HFF-Myc (cell line): Measurements from ENCODE around the gene CDK5RAP2.
A peak's percentile ranks its signal among the peaks of the same experiment; 100 is the strongest.

Source experiments
- DNase-seq: peaks from one replicate; pipeline ENCODE4 v3.0.0-alpha.2; 2011; ENCODE audit warnings: low read depth; ENCODE audit errors: extremely low read depth
- H3K4me3 ChIP-seq: replicated peaks from 2 replicates; pipeline ENCODE4 v1.5.1; 2011; ENCODE audit warnings: low read depth, mild to moderate bottlenecking, control low read depth, low read length
- TF ChIP-seq, protein P1 (sequence below): IDR thresholded peaks from 2 replicates; pipeline ENCODE4 v1.5.1; 2012; ENCODE audit warnings: mild to moderate bottlenecking, low read depth, low read length, control low read depth; ENCODE audit errors: missing control alignments

Gene CDK5RAP2

DNA sequence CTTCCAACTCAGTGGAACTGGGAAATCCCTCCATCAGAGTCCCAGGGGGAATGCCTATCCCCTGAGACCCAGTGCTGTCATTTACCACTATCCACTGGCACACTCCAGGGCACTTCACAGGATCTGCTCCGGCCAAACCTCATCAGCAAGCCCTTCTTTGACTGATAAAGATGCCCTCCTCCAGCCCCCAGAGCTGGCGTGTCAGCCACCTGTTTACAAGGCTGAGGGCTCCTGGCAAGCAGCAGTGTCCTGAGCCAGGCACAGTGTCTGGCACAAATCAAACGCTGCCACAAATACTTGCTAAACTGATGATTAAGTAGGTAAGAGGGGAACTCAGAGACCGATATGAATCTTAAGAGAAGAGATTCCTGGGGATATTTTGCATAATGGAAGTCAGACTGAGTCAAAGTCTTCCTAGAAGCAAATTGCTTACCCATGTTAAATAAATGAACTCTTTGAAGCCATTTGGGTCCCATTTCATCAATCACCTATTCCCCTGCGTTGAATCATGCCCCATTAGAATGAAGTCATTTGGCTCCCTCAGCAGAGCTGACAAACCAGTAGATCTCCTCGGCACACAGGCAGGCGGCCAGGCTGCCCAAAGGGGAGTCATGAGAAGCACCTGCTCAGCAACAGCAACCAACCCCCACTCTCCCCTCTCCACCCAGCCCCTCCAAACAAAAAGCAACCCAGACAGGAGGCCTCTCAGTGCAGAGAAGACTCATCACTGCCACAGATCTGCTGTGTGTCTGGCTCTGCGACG is 97.4 kb downstream of the CDK5RAP2 start:
- DNase-seq, result no peak
- TF ChIP-seq, protein P1, sequence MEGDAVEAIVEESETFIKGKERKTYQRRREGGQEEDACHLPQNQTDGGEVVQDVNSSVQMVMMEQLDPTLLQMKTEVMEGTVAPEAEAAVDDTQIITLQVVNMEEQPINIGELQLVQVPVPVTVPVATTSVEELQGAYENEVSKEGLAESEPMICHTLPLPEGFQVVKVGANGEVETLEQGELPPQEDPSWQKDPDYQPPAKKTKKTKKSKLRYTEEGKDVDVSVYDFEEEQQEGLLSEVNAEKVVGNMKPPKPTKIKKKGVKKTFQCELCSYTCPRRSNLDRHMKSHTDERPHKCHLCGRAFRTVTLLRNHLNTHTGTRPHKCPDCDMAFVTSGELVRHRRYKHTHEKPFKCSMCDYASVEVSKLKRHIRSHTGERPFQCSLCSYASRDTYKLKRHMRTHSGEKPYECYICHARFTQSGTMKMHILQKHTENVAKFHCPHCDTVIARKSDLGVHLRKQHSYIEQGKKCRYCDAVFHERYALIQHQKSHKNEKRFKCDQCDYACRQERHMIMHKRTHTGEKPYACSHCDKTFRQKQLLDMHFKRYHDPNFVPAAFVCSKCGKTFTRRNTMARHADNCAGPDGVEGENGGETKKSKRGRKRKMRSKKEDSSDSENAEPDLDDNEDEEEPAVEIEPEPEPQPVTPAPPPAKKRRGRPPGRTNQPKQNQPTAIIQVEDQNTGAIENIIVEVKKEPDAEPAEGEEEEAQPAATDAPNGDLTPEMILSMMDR, result no peak

DNA sequence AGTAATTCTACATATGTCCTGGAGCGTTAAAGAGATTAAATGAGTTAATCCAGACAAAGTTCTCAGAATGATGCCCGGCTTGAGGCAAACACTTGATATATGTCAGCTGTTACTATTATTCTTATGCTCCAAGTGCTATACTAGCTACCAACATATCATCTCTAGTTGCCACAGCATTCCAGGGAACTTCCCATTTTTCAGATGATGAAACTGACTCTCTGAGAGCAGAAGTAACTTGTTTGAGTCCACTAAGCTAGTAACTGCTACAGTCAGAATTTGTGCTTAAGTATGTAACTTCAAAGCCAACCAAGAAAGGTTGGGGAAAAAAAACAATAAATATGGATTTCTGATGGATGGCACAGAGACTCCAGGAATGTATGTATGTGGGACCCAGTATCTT is 98.1 kb downstream of the CDK5RAP2 start:
- DNase-seq, result no peak
- TF ChIP-seq, protein P1, result no peak

More for the DNA sequence above, 97.4 kb downstream of the CDK5RAP2 start:
- no peak overlapping the region for H3K4me3 ChIP-seq

DNA sequence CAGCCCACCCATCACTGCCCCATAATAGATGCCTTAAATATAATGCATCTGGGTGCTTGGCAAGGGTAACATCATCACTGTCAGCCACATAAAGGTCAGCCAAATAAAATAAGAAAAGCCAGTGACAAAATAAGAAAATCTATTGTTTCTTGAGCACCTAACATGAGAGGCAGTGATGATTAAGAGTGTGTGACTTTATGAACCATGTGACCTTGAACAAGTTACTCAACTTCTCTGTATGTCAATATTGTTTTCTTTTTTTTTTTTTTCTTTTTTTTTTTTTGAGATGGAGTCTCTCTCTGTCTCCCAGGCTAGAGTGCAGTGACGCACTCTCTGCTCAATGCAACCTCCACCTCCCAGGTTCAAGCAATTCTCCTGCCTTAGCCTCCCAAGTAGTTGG is 98.7 kb downstream of the CDK5RAP2 start:
- H3K4me3 ChIP-seq, result no peak overlapping the region
- TF ChIP-seq, protein P1, result no peak
- DNase-seq, result no peak

More for the DNA sequence above, 98.1 kb downstream of the CDK5RAP2 start:
- no peak overlapping the region for H3K4me3 ChIP-seq

DNA sequence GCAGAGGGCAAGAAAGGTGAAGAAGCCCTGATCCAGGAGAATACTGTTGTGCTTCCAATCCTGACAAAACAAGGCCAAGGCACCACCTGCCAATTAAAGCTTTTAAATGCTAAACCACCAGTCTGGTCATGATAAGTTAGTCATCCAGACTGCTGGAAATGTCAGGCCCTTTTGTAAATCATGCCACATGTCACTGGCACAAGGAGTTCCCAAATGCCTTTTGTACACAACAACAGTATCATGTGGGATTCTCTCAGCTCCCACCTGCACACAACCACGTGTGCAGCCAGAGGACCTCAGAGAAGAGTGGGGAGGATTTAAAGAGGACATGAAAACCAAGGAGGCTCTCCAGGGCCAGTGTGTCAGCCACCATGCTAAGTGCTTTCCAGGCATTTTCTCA is 99.3 kb downstream of the CDK5RAP2 start:
- TF ChIP-seq, protein P1, result no peak
- no peak overlapping the region for H3K4me3 ChIP-seq
- no peak for DNase-seq

DNA sequence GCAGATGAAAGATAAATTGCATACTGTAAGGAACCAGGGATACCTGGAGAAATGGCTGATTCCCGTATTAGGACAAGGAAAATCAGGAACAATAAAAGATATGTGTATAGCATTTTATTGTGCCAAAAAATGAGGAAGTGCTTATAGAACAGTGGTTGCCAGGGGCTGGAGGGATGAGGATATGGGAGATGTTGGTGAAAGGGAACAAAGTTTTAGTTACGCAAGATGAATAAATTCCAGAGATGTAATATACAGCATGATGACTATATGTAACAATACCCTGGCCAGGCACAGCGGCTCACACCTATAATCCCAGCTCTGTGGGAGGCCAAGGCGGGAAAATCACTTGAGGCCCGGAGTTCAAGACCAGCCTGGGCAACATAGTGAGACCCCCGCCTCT is 101.8 kb downstream of the CDK5RAP2 start:
- DNase-seq, result no peak
- H3K4me3 ChIP-seq, result no peak overlapping the region
- TF ChIP-seq, protein P1, result no peak

DNA sequence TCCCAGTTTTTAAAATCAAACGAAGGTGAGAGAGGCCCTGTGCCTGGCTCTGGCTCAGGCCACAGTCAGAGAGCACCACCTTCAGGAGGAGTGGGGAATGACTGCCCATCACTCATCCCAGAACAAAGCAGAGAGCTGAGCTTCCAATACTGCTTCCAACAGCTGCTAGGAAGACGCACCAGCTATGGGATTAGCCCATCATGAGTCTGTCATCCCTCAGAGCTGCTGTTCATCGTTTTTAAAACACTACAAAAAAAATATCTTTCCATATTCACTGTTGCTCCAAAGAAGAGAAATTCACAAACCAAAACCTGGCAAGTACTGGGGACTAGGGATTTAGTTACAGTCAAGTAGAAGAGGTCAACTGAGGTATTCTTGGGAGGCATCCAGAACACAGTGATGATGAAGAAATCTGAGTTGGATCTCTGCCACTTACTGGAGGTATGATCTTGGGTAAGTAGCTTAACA is 102.4 kb downstream of the CDK5RAP2 start:
- peak; percentile 56 for DNase-seq
- no peak overlapping the region for H3K4me3 ChIP-seq
- TF ChIP-seq, protein P1, result peak; percentile 95
